ENCODE results near the gene SLC12A7. TPM values are rescaled to one million over a fixed set of nuclear protein-coding genes. Genes with fewer than 3 reads are reported as not detected.

The SLC12A7 gene
- total and polyA plus RNA-seq, 2 donors (not counting 1 experiment from before 2014, with no cell fraction given), result 2.9 to 23.9 TPM

DNA sequence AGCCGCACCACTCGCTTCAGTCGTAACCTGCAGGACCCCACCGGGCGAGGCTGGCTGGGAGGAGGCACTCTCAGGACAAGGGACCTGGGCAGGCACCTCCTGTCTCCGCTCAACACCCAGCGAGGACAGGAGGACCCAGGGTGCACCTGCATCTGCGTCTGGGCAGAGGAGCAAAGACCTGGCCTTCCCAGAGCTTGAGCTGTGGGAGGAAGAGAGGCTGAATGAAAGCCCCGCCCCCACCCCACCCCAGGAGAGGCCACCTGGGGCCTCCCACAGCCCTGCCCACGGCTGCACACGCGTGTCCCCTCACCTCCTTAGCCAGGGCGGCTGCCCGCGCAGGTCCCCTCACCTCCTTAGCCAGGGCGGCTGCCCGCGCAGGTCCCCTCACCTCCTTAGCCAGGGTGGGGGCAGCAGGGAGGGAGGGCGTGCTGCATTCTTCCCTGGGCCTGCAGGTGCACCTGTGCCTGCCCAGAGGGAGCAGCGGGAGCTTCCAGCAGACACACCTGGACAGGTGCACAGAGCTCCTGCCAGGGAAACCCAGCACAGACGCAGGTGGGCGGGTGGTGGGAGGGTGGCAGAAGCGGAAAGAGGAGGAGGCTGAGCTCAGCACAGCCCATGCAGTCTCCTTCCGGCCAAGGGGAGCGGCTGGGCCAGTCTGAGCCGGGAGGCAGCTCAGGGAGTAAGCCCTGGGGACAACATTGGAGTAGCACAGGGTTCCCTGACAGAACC, 18.5 kb upstream of the SLC12A7 start:
- no peak for TF ChIP-seq EZH2 (IDR thresholded peaks at IDR 0.05; ENCODE audit: low read length, missing control alignments)
- TF ChIP-seq, protein P1, sequence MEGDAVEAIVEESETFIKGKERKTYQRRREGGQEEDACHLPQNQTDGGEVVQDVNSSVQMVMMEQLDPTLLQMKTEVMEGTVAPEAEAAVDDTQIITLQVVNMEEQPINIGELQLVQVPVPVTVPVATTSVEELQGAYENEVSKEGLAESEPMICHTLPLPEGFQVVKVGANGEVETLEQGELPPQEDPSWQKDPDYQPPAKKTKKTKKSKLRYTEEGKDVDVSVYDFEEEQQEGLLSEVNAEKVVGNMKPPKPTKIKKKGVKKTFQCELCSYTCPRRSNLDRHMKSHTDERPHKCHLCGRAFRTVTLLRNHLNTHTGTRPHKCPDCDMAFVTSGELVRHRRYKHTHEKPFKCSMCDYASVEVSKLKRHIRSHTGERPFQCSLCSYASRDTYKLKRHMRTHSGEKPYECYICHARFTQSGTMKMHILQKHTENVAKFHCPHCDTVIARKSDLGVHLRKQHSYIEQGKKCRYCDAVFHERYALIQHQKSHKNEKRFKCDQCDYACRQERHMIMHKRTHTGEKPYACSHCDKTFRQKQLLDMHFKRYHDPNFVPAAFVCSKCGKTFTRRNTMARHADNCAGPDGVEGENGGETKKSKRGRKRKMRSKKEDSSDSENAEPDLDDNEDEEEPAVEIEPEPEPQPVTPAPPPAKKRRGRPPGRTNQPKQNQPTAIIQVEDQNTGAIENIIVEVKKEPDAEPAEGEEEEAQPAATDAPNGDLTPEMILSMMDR (conservative IDR thresholded peaks at IDR 0.05 in 1 of 2, IDR thresholded peaks at IDR 0.05 in 1 of 2; ENCODE audit: low read depth in 1 of 2, low read length in 2 of 2), result no peak
- Histone ChIP-seq H3K4me1 (ENCODE audit: control insufficient read depth, extremely low read depth, insufficient read depth, low read length) (no peaks in the 10 kb centered on the region), H3K9ac (ENCODE audit: insufficient read depth, low read length) (no peak overlapping the region), H3K9me3 (ENCODE audit: control insufficient read depth, insufficient read depth, low read depth, low read length) (no peaks in the 10 kb centered on the region), H2AFZ (ENCODE audit: low read length) (no peak overlapping the region), H3K4me2 (ENCODE audit: extremely low read depth, insufficient read depth, low read length) (no peak overlapping the region), H4K20me1 (ENCODE audit: control insufficient read depth, extremely low read depth, insufficient read depth, low read length) (no peaks in the 10 kb centered on the region), H3K4me3 (replicated peaks in 1 of 4; ENCODE audit: control extremely low read depth in 1 of 4, insufficient read depth in 1 of 4, low read depth in 3 of 4, low read length in 4 of 4) (no peak overlapping the region), H3K27ac (ENCODE audit: insufficient read depth, low read length) (no peak overlapping the region), H3K27me3 (ENCODE audit: control insufficient read depth, insufficient read depth, low read length) (no peaks in the 10 kb centered on the region), H3K79me2 (ENCODE audit: control insufficient read depth, insufficient read depth, low read length) (no peaks in the 10 kb centered on the region), H3K36me3 (ENCODE audit: control insufficient read depth, insufficient read depth, low read length) (no peaks in the 10 kb centered on the region)
- no peak for DNase-seq (ENCODE audit: low read depth in 2 of 2)

- Histone ChIP-seq H4K20me1 (ENCODE audit: control insufficient read depth, extremely low read depth, insufficient read depth, low read length) (no peaks in the 10 kb centered on the region), H3K27ac (ENCODE audit: insufficient read depth, low read length) (no peak overlapping the region)
Observed at GRCh38 chr5:1129711-1130055, 17.8 kb upstream of the SLC12A7 start.

DNA sequence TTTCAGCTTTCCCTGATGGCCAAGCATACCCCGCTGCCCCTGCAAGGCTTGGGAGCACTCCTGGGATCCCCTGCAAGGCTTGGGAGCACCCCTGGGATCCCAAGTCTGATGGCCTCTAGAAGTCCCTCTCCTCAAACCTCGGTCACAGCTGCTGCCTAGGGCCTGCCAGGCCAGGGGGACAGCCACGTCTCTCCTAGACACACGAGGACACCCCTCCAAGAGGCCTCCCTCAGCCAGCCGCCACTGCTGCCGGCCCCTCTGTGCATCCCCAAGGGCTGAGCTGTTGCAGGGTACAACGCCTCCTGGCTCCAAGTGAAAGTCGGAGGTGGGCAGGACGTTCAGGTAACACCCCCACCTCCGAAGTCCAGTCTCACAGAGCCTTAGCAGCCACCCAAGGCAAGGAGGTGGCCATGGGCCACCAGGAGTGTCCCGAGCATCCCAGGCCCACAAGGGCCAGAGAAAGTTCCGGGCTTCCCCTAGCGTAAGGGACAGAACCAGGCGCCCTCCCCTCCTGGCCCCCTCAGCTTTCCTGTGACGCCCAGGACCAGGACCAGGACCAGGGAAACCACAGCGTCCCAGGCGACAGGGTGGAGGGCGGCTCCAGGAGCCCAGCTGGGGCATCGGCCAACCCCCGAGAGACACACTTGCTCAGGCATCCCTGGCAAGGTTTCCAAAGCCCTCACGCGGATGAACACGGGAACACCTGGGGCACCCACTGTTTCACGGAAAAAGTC, 17.3 kb upstream of the SLC12A7 start:
- H3K79me2 ChIP-seq (ENCODE audit: control insufficient read depth, insufficient read depth, low read length), result no peaks in the 10 kb centered on the region
- no peak overlapping the region for H3K4me2 ChIP-seq (ENCODE audit: extremely low read depth, insufficient read depth, low read length)
- no peaks in the 10 kb centered on the region for H4K20me1 ChIP-seq (ENCODE audit: control insufficient read depth, extremely low read depth, insufficient read depth, low read length)
- H3K4me3 ChIP-seq (replicated peaks in 1 of 4; ENCODE audit: control extremely low read depth in 1 of 4, insufficient read depth in 1 of 4, low read depth in 3 of 4, low read length in 4 of 4), result no peak overlapping the region
- H3K9ac ChIP-seq (ENCODE audit: insufficient read depth, low read length), result no peak overlapping the region
- DNase-seq (ENCODE audit: low read depth in 2 of 2), result no peak
- no peaks in the 10 kb centered on the region for H3K36me3 ChIP-seq (ENCODE audit: control insufficient read depth, insufficient read depth, low read length)
- H3K27ac ChIP-seq (ENCODE audit: insufficient read depth, low read length), result no peak overlapping the region
- H3K27me3 ChIP-seq (ENCODE audit: control insufficient read depth, insufficient read depth, low read length), result peaks cover 3% of the 10 kb centered on the region
- TF ChIP-seq, protein P1 (conservative IDR thresholded peaks at IDR 0.05 in 1 of 2, IDR thresholded peaks at IDR 0.05 in 1 of 2; ENCODE audit: low read depth in 1 of 2, low read length in 2 of 2), result no peak
- TF ChIP-seq EZH2 (IDR thresholded peaks at IDR 0.05; ENCODE audit: low read length, missing control alignments), result no peak
- H3K4me1 ChIP-seq (ENCODE audit: control insufficient read depth, extremely low read depth, insufficient read depth, low read length), result no peaks in the 10 kb centered on the region
- no peak overlapping the region for H2AFZ ChIP-seq (ENCODE audit: low read length)
- no peaks in the 10 kb centered on the region for H3K9me3 ChIP-seq (ENCODE audit: control insufficient read depth, insufficient read depth, low read depth, low read length)

More at GRCh38 chr5:1129711-1130055, 17.8 kb upstream of the SLC12A7 start:
- DNase-seq (ENCODE audit: low read depth in 2 of 2), result no peak
- Histone ChIP-seq H3K4me2 (ENCODE audit: extremely low read depth, insufficient read depth, low read length) (no peak overlapping the region), H2AFZ (ENCODE audit: low read length) (no peak overlapping the region), H3K9me3 (ENCODE audit: control insufficient read depth, insufficient read depth, low read depth, low read length) (no peaks in the 10 kb centered on the region), H3K36me3 (ENCODE audit: control insufficient read depth, insufficient read depth, low read length) (no peaks in the 10 kb centered on the region), H3K79me2 (ENCODE audit: control insufficient read depth, insufficient read depth, low read length) (no peaks in the 10 kb centered on the region), H3K4me1 (ENCODE audit: control insufficient read depth, extremely low read depth, insufficient read depth, low read length) (no peaks in the 10 kb centered on the region), H3K27me3 (ENCODE audit: control insufficient read depth, insufficient read depth, low read length) (no peaks in the 10 kb centered on the region), H3K4me3 (replicated peaks in 1 of 4; ENCODE audit: control extremely low read depth in 1 of 4, insufficient read depth in 1 of 4, low read depth in 3 of 4, low read length in 4 of 4) (no peak overlapping the region), H3K9ac (ENCODE audit: insufficient read depth, low read length) (no peak overlapping the region)
- no peak for TF ChIP-seq EZH2 (IDR thresholded peaks at IDR 0.05; ENCODE audit: low read length, missing control alignments)
- TF ChIP-seq, protein P1 (conservative IDR thresholded peaks at IDR 0.05 in 1 of 2, IDR thresholded peaks at IDR 0.05 in 1 of 2; ENCODE audit: low read depth in 1 of 2, low read length in 2 of 2), result no peak
